Right ventricle myocardium superior (tissue), 1 donor: ENCODE data around the gene AVEN. TPM values are rescaled to one million over a fixed set of nuclear protein-coding genes. Genes with fewer than 3 reads are reported as not detected.

ENCODE experiments used
- ATAC-seq: fragments of 200-7000 bp; cut with Tn5 transposase; one replicate; pipeline ENCODE4 v1.9.1; 2020; ENCODE audit warnings: mild to moderate bottlenecking; ENCODE audit not compliant: poor library complexity
- DNase-seq: peaks from one replicate; pipeline ENCODE4 v3.0.0-alpha.2; 2020
- intact Hi-C: fragments of 100-400 bp; cut with DNase I; formaldehyde crosslinking; loops from one replicate; pipeline ENCODE4 v1.11.2; 2022
- total RNA-seq: library from RNA; stranded (reverse); fragmentation: NEBNext Ultra II Directional; extraction: Animal tissue kit (Norgen Biotek cat#: 25700); gene quantifications from one replicate; pipeline ENCODE4 v1.2.1, GENCODE V29; 2021
- donor health status: DM: no; HTN: yes; CAD: no; lungs with severe emphysema.

The AVEN gene
- total RNA-seq, 1 donor from 2014 or later: 30.6 TPM

GRCh38 chr15:33866101-33866737, 172.8 kb downstream of the AVEN start:
- intact Hi-C loops: no loop called here
- ATAC-seq: no peak
- no peak for DNase-seq

- DNase-seq: no peak
- no peak for ATAC-seq
- intact Hi-C loops: no loop called here
Observed at GRCh38 chr15:33865416-33865815, 173.6 kb downstream of the AVEN start.

- DNase-seq: no peak
- intact Hi-C loops: no loop called here
- no peak for ATAC-seq
Observed at GRCh38 chr15:33864360-33865075, 174.5 kb downstream of the AVEN start.

- intact Hi-C loops: no loop called here
- ATAC-seq (no peak), DNase-seq (no peak)
Observed at GRCh38 chr15:33860754-33861153, 178.2 kb downstream of the AVEN start.

- ATAC-seq (no peak), DNase-seq (no peak)
- intact Hi-C loops: no loop called here
Observed at GRCh38 chr15:33859992-33860545, 178.9 kb downstream of the AVEN start.

GRCh38 chr15:33858836-33859235, 180.2 kb downstream of the AVEN start:
- intact Hi-C loops: no loop called here
- ATAC-seq: no peak

GRCh38 chr15:33857726-33858125, 181.3 kb downstream of the AVEN start:
- DNase-seq: no peak
- intact Hi-C loops: no loop called here
- no peak for ATAC-seq

More at GRCh38 chr15:33858836-33859235, 180.2 kb downstream of the AVEN start:
- DNase-seq: no peak

GRCh38 chr15:33852570-33852969, 186.4 kb downstream of the AVEN start:
- DNase-seq (no peak), ATAC-seq (no peak)
- intact Hi-C loops: no loop called here

- DNase-seq (no peak), ATAC-seq (no peak)
- intact Hi-C loops: no loop called here
Observed at GRCh38 chr15:33852094-33852493, 186.9 kb downstream of the AVEN start.

GRCh38 chr15:33851079-33851478, 187.9 kb downstream of the AVEN start:
- ATAC-seq: no peak
- intact Hi-C loops: no loop called here
- DNase-seq: no peak

- ATAC-seq: no peak
- DNase-seq: no peak
- intact Hi-C loops: no loop called here
Observed at GRCh38 chr15:33848011-33848410, 191.0 kb downstream of the AVEN start.

GRCh38 chr15:33846862-33847261, 192.1 kb downstream of the AVEN start:
- intact Hi-C loops: no loop called here
- no peak for ATAC-seq

GRCh38 chr15:33846142-33846541, 192.9 kb downstream of the AVEN start:
- no peak for ATAC-seq
- intact Hi-C loops: no loop called here

More at GRCh38 chr15:33846862-33847261, 192.1 kb downstream of the AVEN start:
- DNase-seq: no peak

GRCh38 chr15:33844597-33844996, 194.4 kb downstream of the AVEN start:
- no peak for DNase-seq
- intact Hi-C loops: no loop called here
- ATAC-seq: no peak

More at GRCh38 chr15:33846142-33846541, 192.9 kb downstream of the AVEN start:
- DNase-seq: no peak

GRCh38 chr15:33844186-33844585, 194.8 kb downstream of the AVEN start:
- ATAC-seq (no peak), DNase-seq (no peak)
- intact Hi-C loops: no loop called here

- no peak for ATAC-seq
- DNase-seq: no peak
- intact Hi-C loops: no loop called here
Observed at GRCh38 chr15:33840615-33841014, 198.4 kb downstream of the AVEN start.

- intact Hi-C loops: no loop called here
- DNase-seq (no peak), ATAC-seq (no peak)
Observed at GRCh38 chr15:33839540-33839939, 199.5 kb downstream of the AVEN start.

- ATAC-seq: no peak
- intact Hi-C loops: no loop called here
Observed at GRCh38 chr15:33837294-33837693, 201.7 kb downstream of the AVEN start.

GRCh38 chr15:33834892-33835743, 203.9 kb downstream of the AVEN start:
- ATAC-seq (no peak), DNase-seq (no peak)
- intact Hi-C loops: no loop called here

More at GRCh38 chr15:33837294-33837693, 201.7 kb downstream of the AVEN start:
- DNase-seq: no peak
